Heart left ventricle (tissue), 16 donors: ENCODE data around the gene SNRNP35. TPM values are rescaled to one million over a fixed set of nuclear protein-coding genes. Genes with fewer than 3 reads are reported as not detected.

Source experiments
- ATAC-seq, 4 donors: fragments of 200-7000 bp; cut with Tn5 transposase; one replicate each; pipeline ENCODE4 v1.9.1; 2020 to 2022; ENCODE audit warnings: moderate library complexity in 4 of 4, mild to moderate bottlenecking in 3 of 4, moderate number of reproducible peaks in 1 of 4
- DNase-seq, 5 donors: peaks; one replicate each; pipeline ENCODE4 v3.0.0-alpha.2; 2020
- H3K27ac ChIP-seq, 12 donors: fragments of 200-600 bp; sonication (generic) in 4 of 12; one replicate each; pipeline versions ENCODE4 v1.5.0 to v1.8.0; 2016 to 2022; ENCODE audit warnings: mild to moderate bottlenecking in 2 of 12
- H3K27me3 ChIP-seq, 9 donors: fragments of 200-600 bp; sonication (generic) in 2 of 9; one replicate each; pipeline versions ENCODE4 v1.5.1 to v1.8.0; 2016 to 2022; ENCODE audit warnings: mild to moderate bottlenecking in 3 of 9
- H3K36me3 ChIP-seq, 9 donors: fragments of 200-600 bp; sonication (generic) in 2 of 9; one replicate each; pipeline versions ENCODE4 v1.5.0 to v1.8.0; 2018 to 2022; ENCODE audit warnings: mild to moderate bottlenecking in 2 of 9
- H3K4me1 ChIP-seq, 12 donors: fragments of 200-600 bp; sonication (generic) in 4 of 12; one replicate each; pipeline versions ENCODE4 v1.5.0 to v1.8.0; 2016 to 2022; ENCODE audit warnings: mild to moderate bottlenecking in 3 of 12
- H3K4me3 ChIP-seq, 12 donors: fragments of 200-600 bp; sonication (generic) in 4 of 12; one replicate each; pipeline versions ENCODE4 v1.5.0 to v1.8.0; 2017 to 2022; ENCODE audit warnings: mild to moderate bottlenecking in 9 of 12, moderate library complexity in 4 of 12
- H3K9me3 ChIP-seq, 12 donors: fragments of 200-600 bp; sonication (generic) in 4 of 12; one replicate each; pipeline versions ENCODE4 v1.5.0 to v1.8.0; 2016 to 2022; ENCODE audit warnings: mild to moderate bottlenecking in 1 of 12
- CTCF ChIP-seq, 12 donors: fragments of 200-600 bp; sonication (generic) in 4 of 12; IDR thresholded peaks; one replicate each; pipeline versions ENCODE4 v1.5.0 to v1.8.0; 2018 to 2022; ENCODE audit warnings: antibody characterized with exemption in 12 of 12, mild to moderate bottlenecking in 5 of 12
- POLR2A ChIP-seq, 2 donors: fragments of 450-650 bp; IDR thresholded peaks; one replicate each; pipeline ENCODE4 v1.6.1; 2017; ENCODE audit warnings: antibody characterized with exemption in 2 of 2, mild to moderate bottlenecking in 2 of 2, moderate library complexity in 2 of 2
- WGBS, 4 donors: extraction: QIAGEN DNeasy Blood & Tissue Kit in 2 of 4; methylation state at CpG; one replicate each; pipeline versions ENCODE4 v1.1.5 to v1.1.7; 2013 to 2018; 5-methylcytosine and 5-hydroxymethylcytosine counted together
- intact Hi-C, 10 donors: fragments of 100-400 bp; cut with DNase I; formaldehyde crosslinking; loops; one replicate each; pipeline versions ENCODE4 v1.11.1 to v1.14.2; 2022
- polyA plus RNA-seq, 2 donors: library from polyadenylated mRNA; stranded (reverse); fragments of 200-250 nt; gene quantifications; one replicate each; pipeline ENCODE4 v1.2.3, GENCODE V29; 2013
- total RNA-seq, 9 donors: library from RNA; depleted of rRNA in 2 of 9; stranded (reverse); fragments of >200 nt in 2 of 9; fragmentation: NEBNext Ultra II Directional in 3 of 9; extraction: Animal tissue kit (Norgen Biotek cat#: 25700) in 3 of 9; gene quantifications; one replicate each; pipeline versions ENCODE4 v1.1.0 to v1.2.4, GENCODE V29; 2016 to 2023
- donor health status: ischemic (EF 13 %, LVEDD 7.1; RV severe dilation, severe dysfunction).
- donor health status: healthy with polysubstance abuse.
- donor health status: DM: no; HTN: yes; CAD: no.
- donor health status: DM: no; HTN: no; CAD: no.
- donor health status: ischemic (EF 25% LVEDD 6.9; RV normal size, moderate dysfunction).
- donor health status: ischemic (EF 25% LVEDD 5.7; RV mildly dilated, moderate dysfunction).
- donor health status: healthy.
- donor health status: DM: yes; HTN: yes; CAD: no.
- donor health status: ischemic (EF 35%, LVEDD 5.7; RV mildly dilated, moderate dysfunction).
- donor health status: nonischemic (EF 11% LVEDD 7.7; RV severe dilation, severe dysfunction).
- donor health status: DM: yes; HTN: yes; CAD: no.
- donor health status: PGD.
- donor health status: ischemic (EF 29% LVEDD 5.4; RV normal size, mild dysfunction).
- donor health status: nonischemic (EF 23%, LVEDD 6.1; RV moderate dilation, normal function).

The SNRNP35 gene
- total and polyA plus RNA-seq, 11 donors: 18.5 to 72.8 (median 22.0) TPM

GRCh38 chr12:123474485-123475245 lies 16.7 kb downstream of the SNRNP35 start:
- 52 to 59% (median 55%) methylated on average over 13 of the region's 13 CpGs for WGBS, 4 donors
- no peaks in the 10 kb centered on the region for H3K9me3 ChIP-seq
- intact Hi-C loops: loop anchor here in 6 of 10 donors (1.0 to 5.0 kb wide), 4 partner anchors 44 to 58 kb away; partner anchors contain the start of gene RILPL1 (in 5 of the 6)
- ATAC-seq (peak; percentile 43 to 61 (median 52)), DNase-seq (peak in 3 of 5 donors; percentile 40 to 66 (median 59))
- peak overlapping the region in 3 of 12 donors; percentile 2 to 29 (median 14) for H3K4me3 ChIP-seq
- H3K27ac ChIP-seq: peak overlapping the region; percentile 62 to 94 (median 86)
- TF ChIP-seq POLR2A (IDR thresholded peaks at IDR 0.05) (peak in 1 of 2 donors; percentile 30), CTCF (IDR thresholded peaks at IDR 0.05) (no peak)
- H3K27me3 ChIP-seq: no peaks in the 10 kb centered on the region
- H3K36me3 ChIP-seq: peaks cover 0 to 70% (median 51%) of the 10 kb centered on the region in 9 donors
- H3K4me1 ChIP-seq: peaks cover 0 to 56% (median 19%) of the 10 kb centered on the region in 12 donors

GRCh38 chr12:123475246-123475703 lies 17.3 kb downstream of the SNRNP35 start:
- no peak for ATAC-seq
- intact Hi-C loops: loop anchor here in 3 of 10 donors (2.0 to 5.0 kb wide), 2 partner anchors 44 to 57 kb away; partner anchors contain the start of gene RILPL1 (in 2 of the 3)
- TF ChIP-seq CTCF (IDR thresholded peaks at IDR 0.05) (no peak), POLR2A (IDR thresholded peaks at IDR 0.05) (no peak)
- peaks cover 0 to 63% (median 23%) of the 10 kb centered on the region in 12 donors for H3K4me1 ChIP-seq
- H3K27ac ChIP-seq: peak overlapping the region; percentile 62 to 94 (median 86)
- H3K27me3 ChIP-seq: no peaks in the 10 kb centered on the region
- DNase-seq: no peak
- H3K9me3 ChIP-seq: no peaks in the 10 kb centered on the region
- H3K36me3 ChIP-seq: peaks cover 0 to 64% (median 45%) of the 10 kb centered on the region in 9 donors
- 68 to 74% (median 72%) methylated on average over 15 of the region's 15 CpGs for WGBS, 4 donors
- peak overlapping the region in 3 of 12 donors; percentile 2 to 29 (median 14) for H3K4me3 ChIP-seq

GRCh38 chr12:123478069-123478468 lies 20.1 kb downstream of the SNRNP35 start:
- Histone ChIP-seq H3K27me3 (no peaks in the 10 kb centered on the region), H3K27ac (peak overlapping the region; percentile 55 to 95 (median 86)), H3K9me3 (no peaks in the 10 kb centered on the region), H3K4me3 (no peak overlapping the region), H3K4me1 (peaks cover 0 to 58% (median 25%) of the 10 kb centered on the region in 12 donors), H3K36me3 (peaks cover 0 to 50% (median 18%) of the 10 kb centered on the region in 9 donors)
- 82 to 88% (median 85%) methylated on average over 11 of the region's 11 CpGs for WGBS, 4 donors
- DNase-seq (no peak), ATAC-seq (no peak)
- no peak for TF ChIP-seq CTCF (IDR thresholded peaks at IDR 0.05)
- TF ChIP-seq POLR2A (IDR thresholded peaks at IDR 0.05): no peak
- intact Hi-C loops: loop anchor here in 3 of 10 donors (2.0 to 5.0 kb wide), 2 partner anchors 43 to 54 kb away; partner anchors contain the start of gene RILPL1 (in 2 of the 3)

- Histone ChIP-seq H3K9me3 (no peaks in the 10 kb centered on the region), H3K27me3 (no peaks in the 10 kb centered on the region), H3K27ac (peak overlapping the region; percentile 71 to 95 (median 86)), H3K36me3 (peaks cover 0 to 50% (median 18%) of the 10 kb centered on the region in 9 donors), H3K4me1 (peaks cover 0 to 51% (median 23%) of the 10 kb centered on the region in 12 donors), H3K4me3 (peak overlapping the region in 1 of 12 donors; percentile 32)
- ATAC-seq (peak; percentile 86 to 90 (median 88)), DNase-seq (peak; percentile 73 to 88 (median 77))
- intact Hi-C loops: loop anchor here in 3 of 10 donors (2.0 to 5.0 kb wide), 2 partner anchors 42 to 54 kb away; partner anchors contain the start of gene RILPL1 (in 2 of the 3)
- no peak for TF ChIP-seq CTCF (IDR thresholded peaks at IDR 0.05)
- no peak for TF ChIP-seq POLR2A (IDR thresholded peaks at IDR 0.05)
- WGBS, 4 donors: 47 to 56% (median 51%) methylated on average over 10 of the region's 10 CpGs
These were observed 20.8 kb downstream of the SNRNP35 start for GRCh38 chr12:123478762-123479161.
